ENCODE results near the gene TRABD2B.

Gene TRABD2B

GRCh38 chr1:47903723-47904122 is 93.5 kb downstream of the TRABD2B start:
- no peak for DNase-seq

GRCh38 chr1:47901001-47901575 is 96.1 kb downstream of the TRABD2B start:
- DNase-seq = no peak

GRCh38 chr1:47898133-47898845 is 98.9 kb downstream of the TRABD2B start:
- no peak for DNase-seq

GRCh38 chr1:47895279-47896125 is 101.7 kb downstream of the TRABD2B start:
- no peak for DNase-seq

- no peak for DNase-seq
Measured at GRCh38 chr1:47894410-47895278, 102.5 kb downstream of the TRABD2B start.

DNA sequence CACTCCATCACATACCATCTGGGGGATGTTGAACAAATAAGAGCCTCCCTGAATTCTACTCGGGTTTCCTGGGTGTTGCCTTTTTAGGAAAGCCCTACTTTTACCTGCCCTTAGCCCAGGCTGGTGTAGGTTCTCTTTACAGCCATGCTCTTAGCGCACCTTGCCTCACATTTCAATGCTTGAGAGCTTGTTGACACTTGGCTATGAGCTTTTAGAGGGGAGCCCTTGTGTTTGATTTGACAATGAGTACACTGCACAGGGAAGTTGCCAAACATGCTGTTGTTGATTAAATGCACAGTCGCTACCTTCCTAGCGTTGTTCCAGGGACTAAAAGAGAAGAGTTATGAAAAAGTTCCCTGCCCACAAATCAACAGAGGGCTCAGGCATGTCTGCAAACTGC is 103.8 kb downstream of the TRABD2B start:
- DNase-seq = no peak

DNA sequence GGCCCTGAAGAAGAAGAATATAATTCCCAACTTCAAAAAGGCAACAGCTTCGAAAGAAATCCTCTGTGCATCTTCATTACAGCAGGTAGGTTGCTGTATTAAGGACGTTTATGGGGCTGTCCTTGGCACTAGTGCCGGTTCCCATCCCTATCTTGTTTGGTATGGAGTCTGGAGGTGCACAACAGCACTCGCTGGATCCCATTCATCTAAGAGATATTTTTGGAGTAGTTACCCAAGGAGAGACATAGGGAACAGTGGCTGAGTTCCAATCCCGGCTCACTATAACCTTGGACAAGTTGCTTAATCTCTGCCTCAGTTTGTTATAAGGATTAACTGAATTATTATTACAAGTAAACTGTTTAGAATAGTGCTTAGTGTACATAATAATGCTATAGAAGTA is 106.4 kb downstream of the TRABD2B start:
- no peak for DNase-seq

DNA sequence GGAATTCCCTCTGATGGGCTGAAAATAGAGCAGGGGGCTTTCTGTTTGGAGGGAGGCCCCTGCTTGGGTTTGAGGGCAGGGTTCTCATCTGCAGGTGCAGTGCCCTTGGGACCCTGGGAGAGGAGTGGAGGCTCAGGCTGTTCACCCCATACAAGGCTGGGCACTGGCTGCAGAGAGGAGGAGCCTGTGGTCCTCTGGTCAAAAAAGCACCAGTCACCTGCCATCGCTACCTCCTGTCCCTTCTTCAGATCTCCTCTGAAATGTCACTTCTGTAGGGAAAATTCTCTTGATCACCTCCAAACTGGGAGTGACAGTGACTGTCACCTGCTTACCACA is 108.9 kb downstream of the TRABD2B start:
- no peak for DNase-seq

- DNase-seq = no peak
Measured at GRCh38 chr1:47887475-47888293, 109.5 kb downstream of the TRABD2B start.

GRCh38 chr1:47887060-47887459 is 110.1 kb downstream of the TRABD2B start:
- DNase-seq = no peak

DNA sequence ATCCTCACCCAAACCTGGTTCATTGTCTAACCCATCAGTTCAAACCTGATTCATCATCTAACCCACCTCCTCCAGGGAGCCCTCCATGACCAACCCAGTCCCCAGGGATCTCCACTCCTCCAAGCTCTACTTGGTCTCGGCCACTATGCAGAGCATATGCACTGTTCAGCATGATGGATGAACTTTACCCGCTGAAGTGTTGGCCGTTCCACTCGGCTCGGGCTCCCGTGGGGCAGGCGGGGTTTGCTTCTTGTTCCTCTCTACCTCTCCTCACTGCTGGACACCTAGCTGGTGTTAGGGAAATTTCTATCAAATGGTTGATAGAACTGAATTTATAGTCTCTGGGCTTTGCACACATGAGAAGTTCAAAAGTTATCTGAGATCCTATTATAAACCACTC is 111.0 kb downstream of the TRABD2B start:
- no peak for DNase-seq

DNA sequence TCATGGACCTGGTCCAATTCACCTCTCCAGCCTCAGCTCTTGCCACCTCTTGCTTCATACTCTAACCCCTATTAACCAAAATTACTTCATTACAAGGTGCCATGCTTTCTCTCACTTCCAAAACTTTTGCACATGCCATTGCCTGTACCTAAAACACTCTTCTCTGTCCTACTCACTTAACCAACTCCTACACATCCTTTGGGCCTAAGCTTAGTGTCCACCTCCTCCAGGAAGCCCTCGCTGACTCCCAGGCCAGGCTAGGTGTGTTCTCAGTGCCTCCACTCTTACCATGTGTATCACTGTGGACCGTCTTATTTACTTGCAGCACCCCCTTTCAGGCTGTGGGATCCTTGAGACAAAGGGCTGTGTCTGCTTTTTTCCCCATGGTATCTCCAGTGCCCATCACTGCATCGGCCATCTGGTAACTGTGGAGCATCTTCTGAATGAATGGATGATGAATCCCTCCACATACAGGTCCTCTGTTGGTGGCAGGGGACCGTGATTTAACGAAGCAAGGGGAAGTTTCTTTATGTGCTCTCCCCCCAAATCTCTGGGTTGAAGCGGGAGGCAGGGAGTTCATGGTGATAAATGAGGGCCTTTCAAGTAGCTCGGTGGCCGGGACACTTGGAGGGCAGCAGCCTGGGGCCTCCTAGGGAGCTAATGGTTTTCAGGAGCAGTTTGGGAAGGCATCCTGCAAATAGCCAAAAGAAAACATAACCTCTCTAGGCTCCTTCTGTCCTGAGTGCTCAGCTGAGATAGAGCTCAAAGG is 111.9 kb downstream of the TRABD2B start:
- no peak for DNase-seq

- DNase-seq = no peak
Measured at GRCh38 chr1:47883963-47884362, 113.2 kb downstream of the TRABD2B start.

- DNase-seq = no peak
Measured at GRCh38 chr1:47881505-47882442, 115.4 kb downstream of the TRABD2B start.

GRCh38 chr1:47876587-47876963 is 120.6 kb downstream of the TRABD2B start:
- no peak for DNase-seq

DNA sequence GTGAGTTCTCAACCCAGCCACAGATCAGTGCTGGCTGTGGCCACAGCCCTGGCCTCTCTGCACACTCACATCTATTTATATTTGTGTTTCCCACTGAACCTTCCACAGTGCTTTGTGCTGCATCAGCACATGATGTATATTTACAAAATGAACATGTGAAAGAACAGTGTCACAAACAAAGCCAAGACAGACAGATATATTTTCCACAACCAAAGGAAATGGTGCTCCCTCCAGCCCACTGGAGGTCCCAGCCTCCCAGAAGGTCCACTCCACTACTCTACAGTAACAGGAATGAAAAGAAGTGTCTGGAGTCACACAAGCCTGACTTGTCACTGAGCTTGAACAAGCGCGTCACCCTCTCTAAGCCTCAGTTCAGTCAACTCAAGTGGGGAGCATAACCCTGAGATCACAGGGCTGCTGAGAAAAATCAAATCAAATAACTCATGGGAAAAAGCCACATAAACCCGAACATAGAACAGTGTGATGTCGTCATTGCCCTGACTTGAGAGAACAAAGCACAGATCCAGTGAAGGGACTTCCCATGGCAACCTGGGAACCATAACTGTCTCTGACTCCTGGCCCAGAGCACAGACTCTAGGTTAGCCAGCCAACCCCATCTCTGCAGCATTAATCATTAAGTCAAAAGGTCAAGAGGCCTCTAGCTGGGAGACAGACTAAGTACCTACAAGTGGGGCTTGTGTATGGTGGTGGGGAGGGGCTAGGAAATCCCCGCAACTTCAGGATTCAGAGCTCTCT is 121.2 kb downstream of the TRABD2B start:
- no peak for DNase-seq

DNA sequence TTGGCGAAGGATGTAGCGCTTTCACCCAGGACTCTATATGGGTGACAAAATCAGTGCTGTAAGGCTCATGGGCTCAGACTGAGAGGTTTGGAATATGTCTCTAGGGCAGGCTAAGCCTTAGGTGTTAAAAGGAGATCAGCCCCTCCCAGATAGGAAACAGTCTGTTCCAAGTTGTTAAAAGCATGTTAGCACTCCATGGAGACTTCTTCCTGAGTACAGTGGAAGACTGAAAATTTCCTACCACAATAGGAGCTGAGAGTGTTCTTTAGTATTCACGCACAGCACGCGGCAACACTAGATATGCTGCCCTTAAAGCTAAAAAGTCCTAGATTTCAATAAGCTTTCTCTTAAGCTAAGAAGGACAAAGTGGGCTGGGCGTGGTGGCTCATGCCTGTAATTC is 122.1 kb downstream of the TRABD2B start:
- DNase-seq = no peak

- no peak for DNase-seq
Measured at GRCh38 chr1:47873337-47873736, 123.8 kb downstream of the TRABD2B start.

DNA sequence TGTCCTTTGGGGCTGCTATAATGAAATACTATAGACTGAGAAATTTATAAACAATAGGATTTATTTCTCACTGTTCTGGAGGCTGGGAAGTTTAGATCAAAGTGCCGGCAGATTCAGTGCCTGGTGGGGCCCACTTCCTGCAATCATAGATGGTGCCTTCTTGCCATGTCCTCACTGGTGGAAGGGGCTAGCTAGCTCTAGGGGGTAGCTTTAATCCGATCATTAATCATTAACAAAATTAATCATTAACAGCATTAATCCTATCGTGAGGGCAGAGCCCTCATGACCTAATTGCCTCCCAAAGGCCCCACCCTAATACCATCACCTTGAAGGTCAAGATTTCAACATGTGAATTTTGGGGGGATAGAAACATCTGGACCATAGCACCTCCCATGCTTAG is 124.3 kb downstream of the TRABD2B start:
- DNase-seq = no peak
